Endometrium (tissue), 2 donors: ENCODE measurements around the gene KCNN2.

Experiments used
- FAIRE-seq: peaks from 2 replicates; lab custom pipeline; 2012; peaks lifted over from hg19 to GRCh38; lab: Jason Lieb, UNC
- donor health status: control.
- donor health status: control.

The KCNN2 gene

DNA sequence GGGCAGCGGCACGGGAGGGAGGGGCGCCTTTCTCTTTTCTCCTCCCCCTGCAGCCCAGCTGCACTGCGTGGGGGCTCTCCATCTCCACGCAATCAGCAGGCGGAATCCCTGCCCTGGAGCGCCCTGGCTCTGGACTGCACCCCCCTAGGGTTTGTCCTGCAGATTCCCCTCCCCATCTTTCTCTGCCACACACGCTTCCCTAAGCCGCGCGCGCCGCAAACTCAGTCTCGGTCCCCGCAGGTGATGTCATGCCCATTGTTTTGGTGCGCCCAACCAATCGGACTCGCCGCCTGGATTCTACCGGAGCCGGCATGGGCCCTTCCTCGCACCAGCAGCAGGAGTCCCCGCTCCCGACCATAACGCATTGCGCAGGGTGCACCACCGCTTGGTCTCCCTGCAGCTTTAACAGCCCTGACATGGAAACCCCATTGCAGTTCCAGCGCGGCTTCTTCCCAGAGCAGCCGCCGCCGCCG lies at the start of gene KCNN2:
Gene KCNN2, plus strand, starts transcription at position 347 of the 473 bp plus-strand sequence. Its CDS starts 70 bp downstream, at position 417.
- no peak for FAIRE-seq

DNA sequence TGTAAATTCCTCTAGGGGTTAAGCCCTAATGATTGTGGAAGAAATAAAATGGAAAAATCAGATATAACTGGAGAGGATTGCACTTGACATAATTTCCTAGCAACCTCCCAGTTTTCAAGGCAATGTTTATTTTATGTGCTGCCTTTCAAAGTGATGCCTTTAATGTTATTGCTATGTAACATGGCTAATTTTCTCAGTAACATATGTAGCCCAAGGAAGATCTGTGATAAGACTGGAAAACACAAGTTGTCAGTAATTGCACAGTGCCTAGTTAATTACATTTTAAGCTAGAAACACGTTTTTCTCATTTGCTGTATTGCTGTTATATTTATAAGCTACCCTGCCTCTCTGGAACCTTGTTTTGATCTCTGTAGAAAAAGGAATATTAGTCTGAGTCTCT lies 49.2 kb upstream of the KCNN2 start:
- FAIRE-seq: no peak

DNA sequence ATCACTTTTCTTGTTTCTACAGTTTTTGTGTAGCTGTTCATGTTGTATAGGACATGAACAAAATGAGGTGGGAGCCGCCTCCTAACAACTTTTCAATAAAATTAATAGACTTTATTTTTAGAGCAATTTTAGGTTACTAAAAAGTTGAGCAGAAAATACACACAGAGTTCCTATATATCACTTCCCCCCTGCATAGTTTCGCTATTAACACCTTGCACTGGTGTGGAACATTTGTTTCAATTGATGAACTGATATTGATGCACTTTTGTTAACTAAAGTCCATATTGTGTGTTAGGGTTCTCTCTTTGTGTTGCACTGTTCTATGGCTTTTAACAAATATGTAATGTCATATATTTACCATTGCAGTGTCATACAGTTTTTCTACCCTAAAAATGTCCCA lies 47.8 kb upstream of the KCNN2 start:
- FAIRE-seq: no peak

DNA sequence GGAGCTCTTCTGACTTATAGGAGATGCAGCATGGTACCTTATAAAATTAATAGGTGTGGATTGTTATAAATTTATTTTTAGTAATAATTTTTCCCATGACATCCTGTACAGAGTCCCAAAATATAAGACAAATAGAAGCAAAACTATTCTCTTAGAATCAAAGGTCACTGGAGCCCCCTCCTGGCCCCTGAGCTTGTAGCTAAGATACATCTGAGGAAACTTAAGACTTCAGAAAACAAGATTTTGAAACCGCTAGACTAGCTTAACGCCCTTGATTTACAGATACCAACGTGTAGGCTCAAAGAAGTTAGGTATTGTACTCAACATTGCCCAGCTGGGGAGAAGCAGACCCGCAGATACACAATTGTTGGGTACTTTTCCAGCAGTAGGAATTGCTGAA lies 45.7 kb upstream of the KCNN2 start:
- no peak for FAIRE-seq

DNA sequence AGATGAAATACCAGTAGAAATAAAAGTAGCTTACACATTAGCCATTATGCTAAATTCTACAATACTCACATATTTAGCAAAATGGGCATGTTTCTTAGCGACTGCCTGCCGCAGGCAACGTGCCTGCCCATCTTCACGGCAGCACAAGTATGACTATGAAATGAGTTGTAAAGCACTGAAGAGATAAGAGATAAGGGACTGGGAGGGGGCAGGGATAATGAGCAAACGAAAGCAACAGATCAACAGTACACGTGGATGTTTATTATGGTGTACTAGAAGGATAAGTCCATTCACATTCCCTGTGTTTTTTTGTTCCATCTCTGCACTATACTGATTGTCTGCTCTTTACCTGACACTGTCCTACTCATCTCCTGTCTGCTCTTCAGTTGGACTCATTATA lies 44.1 kb upstream of the KCNN2 start:
- no peak for FAIRE-seq

DNA sequence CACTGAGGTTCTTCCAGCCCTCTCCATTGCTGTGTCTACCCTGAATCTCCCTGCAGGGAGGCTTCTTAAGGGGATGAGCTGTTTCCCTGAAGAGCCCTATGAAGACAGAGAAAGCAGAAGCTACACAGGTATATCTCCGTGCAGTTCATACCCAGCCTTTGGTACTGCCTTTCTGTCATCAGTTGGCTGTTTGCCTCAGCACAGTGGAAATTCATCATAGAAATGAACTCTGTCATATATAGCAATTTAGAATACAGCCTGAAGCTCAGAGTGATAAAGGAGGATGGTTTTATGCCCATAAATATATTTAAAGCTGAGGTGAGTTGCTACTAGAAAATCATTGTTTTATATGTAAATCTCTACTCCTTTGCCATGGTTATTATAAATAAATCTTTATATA lies 42.6 kb upstream of the KCNN2 start:
- no peak for FAIRE-seq

DNA sequence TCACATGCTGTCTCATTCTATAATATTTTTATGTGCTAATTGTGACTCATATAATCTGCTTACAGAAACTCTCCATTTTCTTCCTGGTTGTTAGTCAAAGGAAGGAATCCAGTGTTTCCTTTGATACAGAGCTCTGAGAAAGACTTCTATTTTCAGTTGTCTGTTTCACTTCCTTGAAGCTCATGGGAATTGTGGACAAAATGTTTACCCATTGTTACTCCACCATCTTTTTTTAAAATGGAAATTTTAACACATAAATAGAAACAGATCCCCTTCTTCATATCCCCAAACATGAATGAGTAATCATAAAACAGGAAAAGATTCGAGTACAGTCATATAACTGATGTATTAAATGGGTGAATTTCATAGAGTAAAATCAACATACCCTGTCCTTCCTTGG lies 42.0 kb upstream of the KCNN2 start:
- no peak for FAIRE-seq

DNA sequence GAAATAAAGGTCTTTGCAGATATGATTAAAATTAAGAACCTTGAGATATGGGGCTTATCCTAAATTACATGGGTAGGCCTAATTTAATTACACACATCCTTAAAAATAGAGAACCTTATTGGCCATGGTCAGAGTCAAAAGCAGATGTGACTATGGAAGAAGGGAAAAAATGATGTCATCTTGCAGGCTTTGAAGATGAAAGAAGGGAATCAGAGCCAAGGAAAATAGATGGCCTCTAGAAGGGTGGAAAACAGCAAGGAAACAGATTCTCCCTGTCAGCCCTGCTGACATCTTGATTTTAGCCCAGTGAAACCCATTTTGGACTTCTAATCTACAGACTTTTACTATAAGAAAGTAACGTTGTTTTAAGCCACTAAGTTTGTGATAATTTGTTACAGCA lies 37.6 kb upstream of the KCNN2 start:
- FAIRE-seq: no peak

DNA sequence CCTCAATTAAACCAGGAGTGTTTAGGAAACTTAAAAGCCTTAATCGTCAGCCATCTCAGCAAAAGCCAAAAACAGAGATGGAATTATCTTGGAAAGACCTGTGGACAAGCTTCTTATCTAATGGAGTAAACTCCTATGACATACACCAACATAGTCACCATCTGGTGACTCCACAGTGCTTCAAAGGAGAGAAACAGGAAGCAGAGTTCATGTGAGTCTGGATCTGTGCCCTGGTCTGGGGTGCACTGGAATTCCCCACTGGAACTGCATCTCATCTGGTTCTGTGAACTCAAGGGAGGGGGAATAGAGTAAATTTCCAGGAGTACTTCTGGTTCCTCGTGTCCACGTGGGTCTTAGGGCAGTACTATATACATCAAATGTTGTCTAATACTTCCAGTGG lies 36.3 kb upstream of the KCNN2 start:
- FAIRE-seq: no peak

DNA sequence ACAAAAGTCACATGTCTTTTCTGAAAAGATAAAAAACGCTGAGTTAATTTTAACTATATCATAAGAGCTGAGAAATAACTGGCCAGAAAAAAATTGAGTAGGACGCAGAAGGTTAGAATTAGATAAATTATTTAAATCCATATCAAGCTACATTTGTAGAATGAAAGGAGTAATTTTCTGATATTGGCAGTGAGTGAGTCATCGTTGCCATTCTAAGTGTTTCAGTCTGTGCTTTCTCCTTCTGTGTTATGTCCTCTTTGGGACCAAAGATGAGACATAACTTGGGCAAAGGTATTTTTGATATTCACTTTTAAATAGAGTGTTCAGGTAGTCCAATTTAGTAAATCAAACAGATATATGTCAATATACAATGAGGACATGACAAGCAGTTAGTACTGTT lies 34.4 kb upstream of the KCNN2 start:
- FAIRE-seq: no peak

DNA sequence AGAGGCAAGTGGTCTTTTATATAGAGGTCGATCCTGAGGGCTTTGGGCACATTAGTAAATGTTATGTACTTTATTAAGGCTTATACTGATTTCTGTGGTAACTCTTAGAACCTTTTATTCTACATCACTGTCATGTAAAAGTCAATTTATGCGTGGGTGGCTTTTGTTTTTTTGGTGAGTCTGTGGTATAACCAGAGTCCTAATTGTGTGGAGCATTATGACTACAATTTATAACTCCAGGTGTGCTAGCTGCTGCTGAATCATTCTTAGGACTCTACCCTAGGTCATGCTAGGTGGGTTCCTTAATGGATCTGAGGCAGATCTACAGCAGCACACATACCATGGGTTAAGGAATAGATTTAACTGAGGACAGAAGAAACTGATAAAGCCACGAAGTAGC lies 33.9 kb upstream of the KCNN2 start:
- no peak for FAIRE-seq

DNA sequence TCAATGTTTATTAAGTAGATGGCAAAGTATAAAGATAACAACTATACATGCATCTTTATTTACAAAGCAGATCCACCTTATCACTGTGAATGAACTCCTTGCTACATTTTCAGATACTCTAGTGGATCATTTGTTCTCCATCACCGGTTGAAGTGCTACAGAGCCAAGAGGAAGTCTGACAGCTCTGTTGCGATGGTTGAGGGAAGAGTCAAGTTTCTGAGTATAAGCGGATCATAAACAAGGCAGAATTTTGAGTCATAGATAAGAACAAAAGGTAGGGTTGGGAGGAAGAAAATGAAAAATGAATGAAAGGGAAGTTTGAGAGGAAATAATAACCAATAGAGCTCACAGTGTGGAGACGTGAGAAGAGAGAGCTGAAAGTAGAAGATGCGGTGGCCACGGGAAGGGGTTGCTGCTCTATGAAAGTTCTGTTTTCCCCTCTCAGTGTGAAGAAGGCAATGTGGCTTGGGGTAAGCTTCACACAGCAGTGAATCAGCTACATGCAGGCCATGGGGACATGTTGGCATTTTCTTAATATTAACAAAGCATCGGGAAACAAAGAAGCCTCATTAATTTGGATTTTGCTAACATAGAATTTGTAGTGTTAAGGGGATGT lies 30.8 kb upstream of the KCNN2 start:
- FAIRE-seq: no peak

DNA sequence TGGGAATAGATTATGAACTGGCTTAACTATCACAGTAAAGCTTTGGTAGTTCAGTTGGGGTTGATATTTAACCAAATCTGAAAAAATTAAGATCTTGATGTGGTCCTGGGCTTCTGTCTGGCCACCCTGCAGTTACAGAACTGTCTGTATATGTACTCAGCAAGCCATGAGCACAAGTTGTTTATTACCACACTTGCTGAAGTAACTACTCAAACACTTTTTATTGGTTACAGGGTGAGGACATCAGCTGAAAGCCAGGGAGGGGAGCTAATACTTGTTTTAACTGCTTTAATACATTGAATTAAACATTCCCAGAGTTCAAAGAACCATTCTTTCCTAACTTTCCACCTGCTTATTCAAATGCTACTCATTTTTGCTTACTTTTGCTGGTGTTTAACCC lies 29.4 kb upstream of the KCNN2 start:
- FAIRE-seq: no peak

DNA sequence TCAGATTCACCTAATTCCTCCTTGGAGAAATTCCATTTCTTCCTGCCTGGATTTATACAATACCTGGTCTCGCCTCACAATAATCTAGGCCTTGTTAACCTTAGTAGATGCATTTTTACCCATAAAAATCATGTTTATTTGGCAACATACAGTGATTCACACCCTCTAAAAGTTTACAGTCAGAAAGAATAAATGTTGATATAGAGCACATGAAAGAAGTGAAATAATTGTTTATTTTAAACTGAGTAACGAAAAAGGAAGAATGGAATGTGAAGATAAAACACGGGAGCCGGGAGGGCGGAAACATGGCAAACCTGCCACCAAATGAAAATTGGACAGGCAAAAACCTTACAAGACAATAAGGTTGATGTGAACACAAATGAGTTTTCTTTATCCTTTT lies 28.9 kb upstream of the KCNN2 start:
- no peak for FAIRE-seq

DNA sequence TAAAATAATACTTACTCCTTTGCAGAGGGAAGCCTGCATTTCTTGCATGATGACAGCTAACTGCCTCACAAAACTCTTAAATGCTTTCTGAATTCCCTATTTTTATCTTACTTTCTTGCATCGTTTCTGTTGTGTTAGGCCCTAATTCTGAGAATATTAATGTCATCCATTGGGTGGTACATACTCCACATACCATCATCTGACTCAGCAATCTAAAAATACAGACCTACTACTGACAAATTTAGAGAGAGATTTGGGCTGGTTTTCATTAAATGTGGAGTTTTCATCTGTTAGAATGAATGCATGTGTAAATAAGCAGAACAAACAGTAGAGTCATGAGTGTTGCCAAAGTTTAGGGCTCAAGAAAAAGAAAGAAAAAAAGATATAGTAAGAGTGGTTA lies 26.5 kb upstream of the KCNN2 start:
- no peak for FAIRE-seq

DNA sequence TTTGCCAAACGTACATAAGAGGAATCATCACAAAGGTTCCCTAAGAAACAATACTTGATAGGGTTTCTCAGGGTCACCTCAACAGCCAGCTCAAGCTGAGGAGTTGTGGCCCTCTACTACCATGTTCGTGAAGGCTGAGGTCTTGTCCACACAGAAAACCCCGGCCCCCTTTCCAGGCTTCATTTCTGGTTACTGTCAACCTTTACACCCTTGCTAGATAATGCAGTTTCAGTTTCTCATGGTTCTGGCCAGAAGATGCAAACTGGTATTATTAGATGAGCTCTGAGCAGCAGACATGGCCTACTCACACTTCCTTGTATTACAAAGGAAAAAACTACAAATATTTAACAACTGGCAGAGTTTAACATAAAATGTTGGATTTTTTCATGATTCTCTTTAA lies 22.8 kb upstream of the KCNN2 start:
- no peak for FAIRE-seq

DNA sequence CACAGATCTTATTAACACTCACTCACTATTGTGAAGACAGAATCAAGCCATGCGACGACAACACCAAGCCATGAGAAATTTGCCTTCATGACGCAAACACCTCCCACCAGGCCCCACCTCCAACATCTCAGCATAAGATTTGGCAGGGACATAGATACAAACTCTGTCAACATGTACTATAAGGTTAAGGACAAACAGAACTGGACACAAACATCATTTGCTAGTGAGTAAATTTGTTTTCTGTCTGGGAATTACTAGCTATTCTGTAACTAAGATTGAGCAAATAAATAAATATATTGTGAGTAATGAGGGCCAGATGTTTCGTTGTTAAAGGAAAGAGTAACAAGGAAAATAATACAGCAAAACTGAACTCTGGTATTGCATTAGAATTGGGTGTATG lies 15.7 kb upstream of the KCNN2 start:
- FAIRE-seq: no peak

DNA sequence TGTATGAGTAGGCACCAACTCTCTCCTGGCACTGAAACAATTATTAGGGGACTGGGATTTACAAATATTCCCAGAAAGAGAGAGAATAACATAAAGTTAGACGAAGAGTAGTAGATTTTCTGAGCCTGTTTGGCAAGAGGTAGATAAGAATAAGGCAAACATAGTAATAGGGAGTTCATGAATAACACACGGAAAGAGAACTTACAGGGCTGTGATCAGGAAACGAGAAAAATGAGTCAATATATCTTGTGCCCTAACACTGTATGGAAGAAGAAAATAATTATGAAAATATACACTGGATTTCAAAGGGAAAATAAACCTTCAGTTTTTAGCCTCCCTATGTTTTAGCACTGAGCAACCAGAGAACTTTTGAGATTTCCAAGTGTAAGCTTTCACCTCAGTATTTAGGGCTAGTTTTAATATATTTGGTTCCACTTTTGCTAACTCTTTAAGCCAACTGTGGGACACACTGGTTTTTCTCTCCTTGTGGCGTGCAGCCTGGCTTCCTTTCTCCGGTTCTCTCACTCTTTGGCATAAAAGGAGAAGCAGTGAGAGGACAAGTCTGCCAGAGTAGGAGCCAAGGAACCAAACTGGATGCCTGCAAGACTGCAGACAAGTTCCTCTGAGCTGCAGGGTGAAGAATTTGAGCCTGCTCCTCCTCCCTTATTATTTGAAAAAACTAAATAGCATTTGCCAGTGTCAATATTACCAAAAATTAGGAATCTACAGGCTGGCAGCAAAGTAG lies 6.6 kb upstream of the KCNN2 start:
- no peak for FAIRE-seq

DNA sequence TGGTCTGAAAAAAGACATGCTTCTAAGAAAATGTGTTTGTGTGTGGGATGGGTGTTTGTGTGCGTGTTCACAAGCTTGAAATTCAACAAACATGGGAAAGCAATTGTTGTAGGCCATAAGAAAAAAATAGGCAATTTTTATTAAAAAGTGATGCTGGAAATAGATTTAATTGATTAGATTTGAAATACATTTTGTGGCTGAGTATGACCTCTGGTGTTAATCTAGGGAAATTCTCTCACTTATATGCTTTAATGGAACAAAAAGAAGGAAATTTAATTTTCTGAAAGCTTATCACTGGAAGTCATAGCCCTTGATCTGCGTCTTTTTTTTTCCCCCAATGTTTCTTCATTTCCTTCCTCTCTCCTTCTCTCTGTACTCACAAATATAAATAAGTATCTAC lies 3.5 kb upstream of the KCNN2 start:
- FAIRE-seq: no peak

DNA sequence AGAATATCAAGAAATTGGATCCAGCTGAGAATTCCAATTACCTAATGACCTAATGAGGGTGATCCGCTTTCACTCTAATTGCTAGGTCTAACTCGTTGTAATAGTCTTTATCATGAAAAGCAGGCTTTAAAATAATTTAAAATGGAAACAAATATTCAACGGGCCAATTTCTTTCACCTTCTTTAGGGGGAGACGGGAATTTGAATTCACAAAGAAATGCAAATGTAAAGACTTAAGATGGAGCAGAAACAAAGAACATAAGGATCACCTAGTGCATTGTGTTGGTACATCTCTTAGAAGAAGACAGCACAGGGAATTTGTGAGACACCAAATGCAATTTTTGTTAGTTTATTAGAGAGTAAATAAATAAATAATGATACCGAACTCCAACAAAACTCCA lies 1.5 kb upstream of the KCNN2 start:
- no peak for FAIRE-seq

DNA sequence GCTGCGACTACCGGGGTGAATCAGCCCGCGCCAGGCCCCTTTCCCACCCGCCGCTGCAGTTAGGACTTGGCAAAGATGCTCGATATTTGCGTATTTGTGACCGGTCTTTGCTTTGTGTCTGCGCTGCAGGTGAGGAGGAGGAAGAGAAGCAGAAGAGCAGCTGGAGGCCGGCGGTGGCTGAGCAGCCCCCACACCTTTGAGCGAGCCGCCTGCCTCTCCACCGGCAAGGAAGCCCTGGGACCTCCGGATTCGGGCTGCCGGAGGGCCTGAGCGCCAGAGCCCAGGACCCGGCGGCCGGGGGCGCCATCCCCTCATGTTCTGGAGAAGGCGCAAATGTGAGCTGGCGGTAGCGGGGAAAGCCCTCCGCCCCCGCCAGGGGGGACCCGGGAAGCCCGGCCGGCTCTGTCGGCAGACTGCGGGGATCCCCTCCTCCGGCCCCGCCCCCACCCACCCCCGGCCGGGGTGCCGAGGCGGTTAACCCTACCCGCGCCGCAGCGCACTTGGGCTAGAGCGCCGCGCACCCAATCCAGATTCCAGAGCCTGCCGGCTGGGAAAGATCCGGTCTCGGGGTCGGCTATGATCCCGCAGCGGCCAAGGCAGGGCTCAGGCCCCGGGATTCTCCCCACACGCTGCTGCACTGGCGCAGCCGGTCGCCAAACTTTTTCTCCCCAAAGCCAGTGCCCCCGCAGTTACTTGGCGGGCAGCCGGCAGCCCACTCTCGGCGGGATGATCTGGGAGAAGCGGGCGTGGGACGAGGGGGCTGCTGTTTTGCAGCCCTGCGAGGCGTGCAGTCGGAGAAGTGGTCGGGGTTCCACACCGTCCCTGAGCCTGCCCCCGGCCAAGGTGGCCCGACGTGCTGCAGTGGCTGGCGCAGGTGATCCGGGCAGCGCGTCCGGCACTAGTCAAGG lies 800 bp upstream of the KCNN2 start:
- FAIRE-seq: no peak

DNA sequence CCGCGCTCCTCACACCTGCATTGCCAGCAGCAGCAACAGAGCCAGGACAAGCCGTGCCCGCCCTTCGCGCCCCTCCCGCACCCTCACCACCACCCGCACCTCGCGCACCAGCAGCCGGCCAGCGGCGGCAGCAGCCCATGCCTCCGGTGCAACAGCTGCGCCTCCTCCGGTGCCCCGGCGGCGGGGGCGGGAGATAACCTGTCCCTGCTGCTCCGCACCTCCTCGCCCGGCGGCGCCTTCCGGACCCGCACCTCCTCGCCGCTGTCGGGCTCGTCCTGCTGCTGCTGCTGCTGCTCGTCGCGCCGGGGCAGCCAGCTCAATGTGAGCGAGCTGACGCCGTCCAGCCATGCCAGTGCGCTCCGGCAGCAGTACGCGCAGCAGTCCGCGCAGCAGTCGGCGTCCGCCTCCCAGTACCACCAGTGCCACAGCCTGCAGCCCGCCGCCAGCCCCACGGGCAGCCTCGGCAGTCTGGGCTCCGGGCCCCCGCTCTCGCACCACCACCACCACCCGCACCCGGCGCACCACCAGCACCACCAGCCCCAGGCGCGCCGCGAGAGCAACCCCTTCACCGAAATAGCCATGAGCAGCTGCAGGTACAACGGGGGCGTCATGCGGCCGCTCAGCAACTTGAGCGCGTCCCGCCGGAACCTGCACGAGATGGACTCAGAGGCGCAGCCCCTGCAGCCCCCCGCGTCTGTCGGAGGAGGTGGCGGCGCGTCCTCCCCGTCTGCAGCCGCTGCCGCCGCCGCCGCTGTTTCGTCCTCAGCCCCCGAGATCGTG lies 517 bp downstream of the KCNN2 start:
- no peak for FAIRE-seq
